K562 (cell line): ENCODE measurements around the gene LMF2. TPM values are rescaled to one million over a fixed set of nuclear protein-coding genes. Genes with fewer than 3 reads are reported as not detected.

Source experiments
- CBFA2T2 ChIP-seq: fragments of 450-650 bp; conservative IDR thresholded peaks from 2 replicates; pipeline ENCODE4 v1.6.1; 2017; ENCODE audit warnings: mild to moderate bottlenecking
- TOE1 ChIP-seq, 2 experiments: fragments of 450-650 bp in 1 of 2; sonication (generic) in 1 of 2; formaldehyde crosslinking in 1 of 2; IDR thresholded peaks; 2 replicates each; pipeline versions ENCODE4 v1.7.1 to v1.8.0; 2016 to 2022; ENCODE audit warnings: borderline replicate concordance in 2 of 2, mild to moderate bottlenecking in 2 of 2, antibody characterized with exemption in 1 of 2, inconsistent platforms in 1 of 2, low read depth in 1 of 2, missing genetic modification reagents in 1 of 2, moderate library complexity in 1 of 2
- polyA plus RNA-seq, 8 experiments: library from polyadenylated mRNA; depleted of rRNA in 4 of 8; stranded (reverse) in 5 of 8; unstranded in 3 of 8; fragments of >200 nt; fragmentation: Nextera tagmentation in 2 of 8; fragmentation: Illumina TruSeq in 1 of 8; extraction: Ambion mirVana in 2 of 8; extraction: Trizol in 1 of 8; gene quantifications; 2 replicates each; pipeline versions ENCODE4 v1.2.1 to v1.2.3, GENCODE V29; 2011 to 2014; ENCODE audit warnings: inconsistent platforms in 1 of 8, missing spikeins in 1 of 8
- total RNA-seq, 7 experiments: library from RNA; depleted of rRNA in 6 of 7; stranded (reverse); fragments of >200 nt in 6 of 7; fragmentation: Illumina TruSeq in 2 of 7; extraction: Trizol in 2 of 7; gene quantifications; 2 replicates each; pipeline versions ENCODE4 v1.2.1 to v1.2.3, GENCODE V29; 2011 to 2021; ENCODE audit warnings: low replicate concordance in 1 of 7
- TF ChIP-seq, protein P1 (sequence below), 2 experiments: fragments of 450-650 bp; formaldehyde crosslinking in 1 of 2; IDR thresholded peaks; 2 replicates each; pipeline versions ENCODE4 v1.4.0 to v1.6.1; 2014 to 2020; ENCODE audit warnings: mild to moderate bottlenecking in 2 of 2, borderline replicate concordance in 1 of 2, low read depth in 1 of 2
- TF ChIP-seq, protein P2 (sequence below): fragments of 450-650 bp; IDR thresholded peaks from 2 replicates; pipeline ENCODE4 v1.6.1; 2016; ENCODE audit warnings: mild to moderate bottlenecking, moderate library complexity

The LMF2 gene
- total and polyA plus RNA-seq, 9 of the 15 experiments (the other 6 are each of a cell fraction or from before 2014, with no cell fraction given), result 0.08 to 37.1 (median 7.6) TPM

DNA sequence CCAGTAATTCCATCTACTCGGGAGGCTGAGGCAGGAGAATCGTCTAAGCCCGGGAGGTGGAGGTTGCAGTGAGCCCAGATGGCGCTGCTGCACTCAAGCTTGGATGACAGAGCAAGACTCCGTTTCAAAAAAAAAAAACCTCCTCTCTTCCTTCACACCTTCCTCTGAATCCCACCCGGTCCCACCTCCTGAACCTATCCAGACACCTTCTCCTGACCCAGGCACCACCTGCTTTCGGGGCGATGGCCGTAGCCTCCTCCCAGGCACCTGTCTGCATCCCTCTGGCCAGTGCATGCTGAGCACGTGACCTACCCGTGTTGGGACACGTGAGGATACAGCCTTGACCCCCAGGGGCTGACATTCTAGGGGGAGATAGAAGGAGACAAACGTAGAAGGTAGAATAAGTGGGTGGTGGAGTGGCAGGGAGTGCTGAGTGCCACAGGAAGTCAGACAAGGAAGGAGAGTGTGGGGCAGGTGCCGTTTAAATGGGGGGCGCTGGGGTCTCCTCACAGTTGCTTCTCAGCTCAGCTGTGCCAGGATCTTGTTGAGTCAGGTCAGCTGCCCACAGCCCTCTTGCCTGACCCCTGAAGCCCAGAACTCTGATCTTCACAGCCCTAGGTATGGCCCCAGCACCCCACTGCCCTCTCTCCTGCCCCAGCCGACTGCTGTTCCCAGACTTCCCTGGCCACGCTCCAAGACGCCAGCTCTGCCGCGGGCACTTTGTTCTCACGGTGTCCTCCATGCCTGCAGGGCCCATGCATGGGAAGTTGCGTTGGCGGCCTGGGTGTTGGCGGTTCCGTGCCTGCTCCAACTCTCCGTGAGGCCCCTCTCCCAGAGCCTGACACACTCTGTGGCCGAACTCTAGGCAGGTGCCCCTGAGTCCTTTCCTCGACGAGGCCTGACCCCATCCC is 22.0 kb downstream of the LMF2 start (continued):
- peak; percentile 81; the same call in 1 of the 2 replicates for TF ChIP-seq TOE1 (IDR thresholded peaks at IDR 0.05; ENCODE audit: borderline replicate concordance)
- TF ChIP-seq TOE1 (CRISPR knock-in tag; IDR thresholded peaks at IDR 0.05; ENCODE audit: borderline replicate concordance, low read depth), result no peak
- TF ChIP-seq, protein P1, sequence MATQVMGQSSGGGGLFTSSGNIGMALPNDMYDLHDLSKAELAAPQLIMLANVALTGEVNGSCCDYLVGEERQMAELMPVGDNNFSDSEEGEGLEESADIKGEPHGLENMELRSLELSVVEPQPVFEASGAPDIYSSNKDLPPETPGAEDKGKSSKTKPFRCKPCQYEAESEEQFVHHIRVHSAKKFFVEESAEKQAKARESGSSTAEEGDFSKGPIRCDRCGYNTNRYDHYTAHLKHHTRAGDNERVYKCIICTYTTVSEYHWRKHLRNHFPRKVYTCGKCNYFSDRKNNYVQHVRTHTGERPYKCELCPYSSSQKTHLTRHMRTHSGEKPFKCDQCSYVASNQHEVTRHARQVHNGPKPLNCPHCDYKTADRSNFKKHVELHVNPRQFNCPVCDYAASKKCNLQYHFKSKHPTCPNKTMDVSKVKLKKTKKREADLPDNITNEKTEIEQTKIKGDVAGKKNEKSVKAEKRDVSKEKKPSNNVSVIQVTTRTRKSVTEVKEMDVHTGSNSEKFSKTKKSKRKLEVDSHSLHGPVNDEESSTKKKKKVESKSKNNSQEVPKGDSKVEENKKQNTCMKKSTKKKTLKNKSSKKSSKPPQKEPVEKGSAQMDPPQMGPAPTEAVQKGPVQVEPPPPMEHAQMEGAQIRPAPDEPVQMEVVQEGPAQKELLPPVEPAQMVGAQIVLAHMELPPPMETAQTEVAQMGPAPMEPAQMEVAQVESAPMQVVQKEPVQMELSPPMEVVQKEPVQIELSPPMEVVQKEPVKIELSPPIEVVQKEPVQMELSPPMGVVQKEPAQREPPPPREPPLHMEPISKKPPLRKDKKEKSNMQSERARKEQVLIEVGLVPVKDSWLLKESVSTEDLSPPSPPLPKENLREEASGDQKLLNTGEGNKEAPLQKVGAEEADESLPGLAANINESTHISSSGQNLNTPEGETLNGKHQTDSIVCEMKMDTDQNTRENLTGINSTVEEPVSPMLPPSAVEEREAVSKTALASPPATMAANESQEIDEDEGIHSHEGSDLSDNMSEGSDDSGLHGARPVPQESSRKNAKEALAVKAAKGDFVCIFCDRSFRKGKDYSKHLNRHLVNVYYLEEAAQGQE (IDR thresholded peaks at IDR 0.05; ENCODE audit: borderline replicate concordance), result peak; percentile 32; the same call in 1 of the 2 replicates
- TF ChIP-seq, protein P1 (CRISPR knock-in tag; IDR thresholded peaks at IDR 0.05; ENCODE audit: low read depth), result no peak
- TF ChIP-seq CBFA2T2, result peak; percentile 43; the same call in 1 of the 2 replicates
- TF ChIP-seq, protein P2, sequence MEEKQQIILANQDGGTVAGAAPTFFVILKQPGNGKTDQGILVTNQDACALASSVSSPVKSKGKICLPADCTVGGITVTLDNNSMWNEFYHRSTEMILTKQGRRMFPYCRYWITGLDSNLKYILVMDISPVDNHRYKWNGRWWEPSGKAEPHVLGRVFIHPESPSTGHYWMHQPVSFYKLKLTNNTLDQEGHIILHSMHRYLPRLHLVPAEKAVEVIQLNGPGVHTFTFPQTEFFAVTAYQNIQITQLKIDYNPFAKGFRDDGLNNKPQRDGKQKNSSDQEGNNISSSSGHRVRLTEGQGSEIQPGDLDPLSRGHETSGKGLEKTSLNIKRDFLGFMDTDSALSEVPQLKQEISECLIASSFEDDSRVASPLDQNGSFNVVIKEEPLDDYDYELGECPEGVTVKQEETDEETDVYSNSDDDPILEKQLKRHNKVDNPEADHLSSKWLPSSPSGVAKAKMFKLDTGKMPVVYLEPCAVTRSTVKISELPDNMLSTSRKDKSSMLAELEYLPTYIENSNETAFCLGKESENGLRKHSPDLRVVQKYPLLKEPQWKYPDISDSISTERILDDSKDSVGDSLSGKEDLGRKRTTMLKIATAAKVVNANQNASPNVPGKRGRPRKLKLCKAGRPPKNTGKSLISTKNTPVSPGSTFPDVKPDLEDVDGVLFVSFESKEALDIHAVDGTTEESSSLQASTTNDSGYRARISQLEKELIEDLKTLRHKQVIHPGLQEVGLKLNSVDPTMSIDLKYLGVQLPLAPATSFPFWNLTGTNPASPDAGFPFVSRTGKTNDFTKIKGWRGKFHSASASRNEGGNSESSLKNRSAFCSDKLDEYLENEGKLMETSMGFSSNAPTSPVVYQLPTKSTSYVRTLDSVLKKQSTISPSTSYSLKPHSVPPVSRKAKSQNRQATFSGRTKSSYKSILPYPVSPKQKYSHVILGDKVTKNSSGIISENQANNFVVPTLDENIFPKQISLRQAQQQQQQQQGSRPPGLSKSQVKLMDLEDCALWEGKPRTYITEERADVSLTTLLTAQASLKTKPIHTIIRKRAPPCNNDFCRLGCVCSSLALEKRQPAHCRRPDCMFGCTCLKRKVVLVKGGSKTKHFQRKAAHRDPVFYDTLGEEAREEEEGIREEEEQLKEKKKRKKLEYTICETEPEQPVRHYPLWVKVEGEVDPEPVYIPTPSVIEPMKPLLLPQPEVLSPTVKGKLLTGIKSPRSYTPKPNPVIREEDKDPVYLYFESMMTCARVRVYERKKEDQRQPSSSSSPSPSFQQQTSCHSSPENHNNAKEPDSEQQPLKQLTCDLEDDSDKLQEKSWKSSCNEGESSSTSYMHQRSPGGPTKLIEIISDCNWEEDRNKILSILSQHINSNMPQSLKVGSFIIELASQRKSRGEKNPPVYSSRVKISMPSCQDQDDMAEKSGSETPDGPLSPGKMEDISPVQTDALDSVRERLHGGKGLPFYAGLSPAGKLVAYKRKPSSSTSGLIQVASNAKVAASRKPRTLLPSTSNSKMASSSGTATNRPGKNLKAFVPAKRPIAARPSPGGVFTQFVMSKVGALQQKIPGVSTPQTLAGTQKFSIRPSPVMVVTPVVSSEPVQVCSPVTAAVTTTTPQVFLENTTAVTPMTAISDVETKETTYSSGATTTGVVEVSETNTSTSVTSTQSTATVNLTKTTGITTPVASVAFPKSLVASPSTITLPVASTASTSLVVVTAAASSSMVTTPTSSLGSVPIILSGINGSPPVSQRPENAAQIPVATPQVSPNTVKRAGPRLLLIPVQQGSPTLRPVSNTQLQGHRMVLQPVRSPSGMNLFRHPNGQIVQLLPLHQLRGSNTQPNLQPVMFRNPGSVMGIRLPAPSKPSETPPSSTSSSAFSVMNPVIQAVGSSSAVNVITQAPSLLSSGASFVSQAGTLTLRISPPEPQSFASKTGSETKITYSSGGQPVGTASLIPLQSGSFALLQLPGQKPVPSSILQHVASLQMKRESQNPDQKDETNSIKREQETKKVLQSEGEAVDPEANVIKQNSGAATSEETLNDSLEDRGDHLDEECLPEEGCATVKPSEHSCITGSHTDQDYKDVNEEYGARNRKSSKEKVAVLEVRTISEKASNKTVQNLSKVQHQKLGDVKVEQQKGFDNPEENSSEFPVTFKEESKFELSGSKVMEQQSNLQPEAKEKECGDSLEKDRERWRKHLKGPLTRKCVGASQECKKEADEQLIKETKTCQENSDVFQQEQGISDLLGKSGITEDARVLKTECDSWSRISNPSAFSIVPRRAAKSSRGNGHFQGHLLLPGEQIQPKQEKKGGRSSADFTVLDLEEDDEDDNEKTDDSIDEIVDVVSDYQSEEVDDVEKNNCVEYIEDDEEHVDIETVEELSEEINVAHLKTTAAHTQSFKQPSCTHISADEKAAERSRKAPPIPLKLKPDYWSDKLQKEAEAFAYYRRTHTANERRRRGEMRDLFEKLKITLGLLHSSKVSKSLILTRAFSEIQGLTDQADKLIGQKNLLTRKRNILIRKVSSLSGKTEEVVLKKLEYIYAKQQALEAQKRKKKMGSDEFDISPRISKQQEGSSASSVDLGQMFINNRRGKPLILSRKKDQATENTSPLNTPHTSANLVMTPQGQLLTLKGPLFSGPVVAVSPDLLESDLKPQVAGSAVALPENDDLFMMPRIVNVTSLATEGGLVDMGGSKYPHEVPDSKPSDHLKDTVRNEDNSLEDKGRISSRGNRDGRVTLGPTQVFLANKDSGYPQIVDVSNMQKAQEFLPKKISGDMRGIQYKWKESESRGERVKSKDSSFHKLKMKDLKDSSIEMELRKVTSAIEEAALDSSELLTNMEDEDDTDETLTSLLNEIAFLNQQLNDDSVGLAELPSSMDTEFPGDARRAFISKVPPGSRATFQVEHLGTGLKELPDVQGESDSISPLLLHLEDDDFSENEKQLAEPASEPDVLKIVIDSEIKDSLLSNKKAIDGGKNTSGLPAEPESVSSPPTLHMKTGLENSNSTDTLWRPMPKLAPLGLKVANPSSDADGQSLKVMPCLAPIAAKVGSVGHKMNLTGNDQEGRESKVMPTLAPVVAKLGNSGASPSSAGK, result peak; percentile 88
